Breast epithelium (tissue), 3 donors: Measurements from ENCODE around the gene MAD2L1BP.

Experiments used
- POLR2A ChIP-seq: fragments of 450-650 bp; IDR thresholded peaks from one replicate; pipeline ENCODE4 v1.6.1; 2016; ENCODE audit warnings: antibody characterized with exemption, mild to moderate bottlenecking, moderate library complexity
- POLR2AphosphoS5 ChIP-seq, 3 donors: sonication (generic); formaldehyde crosslinking; IDR thresholded peaks; one replicate each; pipeline ENCODE4 v1.6.1; 2017; ENCODE audit warnings: antibody characterized with exemption in 3 of 3
- TF ChIP-seq, protein P1 (sequence below), 3 donors: fragments of 450-650 bp; IDR thresholded peaks; one replicate each; pipeline ENCODE4 v1.5.1; 2016 to 2017; ENCODE audit warnings: antibody characterized with exemption in 3 of 3, mild to moderate bottlenecking in 3 of 3, moderate library complexity in 3 of 3

DNA sequence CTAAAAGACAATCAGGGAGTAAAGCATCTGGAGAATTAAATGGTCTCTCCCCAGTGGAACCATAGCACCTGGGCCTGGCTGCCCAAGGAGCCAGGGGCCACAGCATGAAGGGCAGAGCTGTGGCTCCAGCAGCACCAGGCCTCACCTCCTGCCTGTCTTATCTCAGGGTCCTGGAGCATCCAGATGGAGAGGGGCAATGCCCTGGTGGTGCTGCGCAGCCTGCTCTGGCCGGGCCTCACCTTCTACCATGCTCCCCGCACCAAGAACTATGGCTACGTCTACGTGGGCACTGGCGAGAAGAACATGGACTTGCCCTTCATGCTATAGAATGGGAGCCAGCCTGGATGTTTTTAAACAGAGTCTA lies 35.0 kb downstream of the MAD2L1BP start:
- TF ChIP-seq POLR2A (no peak), POLR2AphosphoS5 (IDR thresholded peaks at IDR 0.05) (no peak)
- TF ChIP-seq, protein P1, sequence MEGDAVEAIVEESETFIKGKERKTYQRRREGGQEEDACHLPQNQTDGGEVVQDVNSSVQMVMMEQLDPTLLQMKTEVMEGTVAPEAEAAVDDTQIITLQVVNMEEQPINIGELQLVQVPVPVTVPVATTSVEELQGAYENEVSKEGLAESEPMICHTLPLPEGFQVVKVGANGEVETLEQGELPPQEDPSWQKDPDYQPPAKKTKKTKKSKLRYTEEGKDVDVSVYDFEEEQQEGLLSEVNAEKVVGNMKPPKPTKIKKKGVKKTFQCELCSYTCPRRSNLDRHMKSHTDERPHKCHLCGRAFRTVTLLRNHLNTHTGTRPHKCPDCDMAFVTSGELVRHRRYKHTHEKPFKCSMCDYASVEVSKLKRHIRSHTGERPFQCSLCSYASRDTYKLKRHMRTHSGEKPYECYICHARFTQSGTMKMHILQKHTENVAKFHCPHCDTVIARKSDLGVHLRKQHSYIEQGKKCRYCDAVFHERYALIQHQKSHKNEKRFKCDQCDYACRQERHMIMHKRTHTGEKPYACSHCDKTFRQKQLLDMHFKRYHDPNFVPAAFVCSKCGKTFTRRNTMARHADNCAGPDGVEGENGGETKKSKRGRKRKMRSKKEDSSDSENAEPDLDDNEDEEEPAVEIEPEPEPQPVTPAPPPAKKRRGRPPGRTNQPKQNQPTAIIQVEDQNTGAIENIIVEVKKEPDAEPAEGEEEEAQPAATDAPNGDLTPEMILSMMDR (IDR thresholded peaks at IDR 0.05): no peak
